Adipocyte (in vitro differentiated cells): ENCODE measurements around the gene STK40.

ENCODE experiments used
- DNase-seq: peaks from one replicate; pipeline ENCODE4 v3.0.0-alpha.2; 2015; ENCODE audit warnings: low read depth
- H3K27me3 ChIP-seq: replicated peaks from 2 replicates; pipeline ENCODE4 v1.7.0; 2013; ENCODE audit warnings: mild to moderate bottlenecking, low read length, moderate library complexity; ENCODE audit not compliant: control insufficient read depth, insufficient read depth
- H3K36me3 ChIP-seq: 2 replicates; pipeline ENCODE4 v1.7.0; 2013; ENCODE audit warnings: low read length, mild to moderate bottlenecking, moderate library complexity; ENCODE audit not compliant: control insufficient read depth, insufficient read depth, severe bottlenecking
- H3K4me1 ChIP-seq: 2 replicates; pipeline ENCODE4 v1.7.0; 2013; ENCODE audit warnings: mild to moderate bottlenecking, low read length, moderate library complexity; ENCODE audit not compliant: control insufficient read depth, insufficient read depth
- H3K4me3 ChIP-seq: 2 replicates; pipeline ENCODE4 v1.7.0; 2013; ENCODE audit warnings: mild to moderate bottlenecking, low read length, moderate library complexity
- H3K9ac ChIP-seq: 2 replicates; pipeline ENCODE4 v1.7.0; 2013; ENCODE audit warnings: mild to moderate bottlenecking, low read length, moderate library complexity
- H3K9me3 ChIP-seq: 2 replicates; pipeline ENCODE4 v1.7.0; 2013; ENCODE audit warnings: mild to moderate bottlenecking, low read length, moderate library complexity; ENCODE audit not compliant: control insufficient read depth

Gene STK40

GRCh38 chr1:36397083-36397377 lies 11.3 kb upstream of the STK40 start:
- Histone ChIP-seq H3K9ac (peak overlapping the region; percentile 97), H3K4me1 (peaks cover 14% of the 10 kb centered on the region), H3K9me3 (no peaks in the 10 kb centered on the region), H3K36me3 (peaks cover 21% of the 10 kb centered on the region), H3K4me3 (peak overlapping the region; percentile 99), H3K27me3 (no peaks in the 10 kb centered on the region)
- DNase-seq, result no peak

GRCh38 chr1:36396359-36396758 lies 10.6 kb upstream of the STK40 start:
- DNase-seq, result no peak
- Histone ChIP-seq H3K9me3 (no peaks in the 10 kb centered on the region), H3K4me1 (peaks cover 14% of the 10 kb centered on the region), H3K9ac (peak overlapping the region; percentile 97), H3K36me3 (peaks cover 27% of the 10 kb centered on the region), H3K4me3 (no peak overlapping the region), H3K27me3 (no peaks in the 10 kb centered on the region)

- DNase-seq, result no peak
- Histone ChIP-seq H3K9me3 (no peaks in the 10 kb centered on the region), H3K4me1 (peaks cover 16% of the 10 kb centered on the region), H3K4me3 (no peak overlapping the region), H3K36me3 (peaks cover 40% of the 10 kb centered on the region), H3K9ac (no peak overlapping the region), H3K27me3 (no peaks in the 10 kb centered on the region)
These were observed 8.0 kb upstream of the STK40 start for GRCh38 chr1:36393686-36394085.

- Histone ChIP-seq H3K36me3 (peaks cover 40% of the 10 kb centered on the region), H3K4me1 (peaks cover 19% of the 10 kb centered on the region), H3K9ac (no peak overlapping the region), H3K4me3 (no peak overlapping the region), H3K27me3 (no peaks in the 10 kb centered on the region), H3K9me3 (no peaks in the 10 kb centered on the region)
- no peak for DNase-seq
These were observed 7.1 kb upstream of the STK40 start for GRCh38 chr1:36392836-36393235.

- Histone ChIP-seq H3K9ac (no peak overlapping the region), H3K36me3 (peaks cover 40% of the 10 kb centered on the region), H3K27me3 (no peaks in the 10 kb centered on the region), H3K4me3 (no peak overlapping the region), H3K4me1 (peaks cover 24% of the 10 kb centered on the region), H3K9me3 (no peaks in the 10 kb centered on the region)
- no peak for DNase-seq
These were observed 5.5 kb upstream of the STK40 start for GRCh38 chr1:36391271-36391670.

GRCh38 chr1:36390411-36390810 lies 4.7 kb upstream of the STK40 start:
- Histone ChIP-seq H3K36me3 (peaks cover 40% of the 10 kb centered on the region), H3K4me3 (no peak overlapping the region), H3K9me3 (no peaks in the 10 kb centered on the region), H3K4me1 (peaks cover 22% of the 10 kb centered on the region), H3K9ac (no peak overlapping the region), H3K27me3 (no peaks in the 10 kb centered on the region)
- DNase-seq, result no peak

GRCh38 chr1:36389999-36390398 lies 4.3 kb upstream of the STK40 start:
- H3K4me3 ChIP-seq, result no peak overlapping the region
- H3K27me3 ChIP-seq, result no peaks in the 10 kb centered on the region
- DNase-seq, result no peak
- peaks cover 40% of the 10 kb centered on the region for H3K36me3 ChIP-seq
- peaks cover 22% of the 10 kb centered on the region for H3K4me1 ChIP-seq
- no peaks in the 10 kb centered on the region for H3K9me3 ChIP-seq
- no peak overlapping the region for H3K9ac ChIP-seq

- no peak for DNase-seq
These were observed 3.5 kb upstream of the STK40 start for GRCh38 chr1:36389261-36389660.

GRCh38 chr1:36387141-36387949 lies 1.6 kb upstream of the STK40 start:
- no peaks in the 10 kb centered on the region for H3K9me3 ChIP-seq
- no peaks in the 10 kb centered on the region for H3K27me3 ChIP-seq
- peak overlapping the region; percentile 81 for H3K4me3 ChIP-seq
- H3K4me1 ChIP-seq, result peaks cover 36% of the 10 kb centered on the region
- H3K9ac ChIP-seq, result peak overlapping the region; percentile 92
- peak; percentile 84 for DNase-seq
- peaks cover 23% of the 10 kb centered on the region for H3K36me3 ChIP-seq

More at GRCh38 chr1:36389261-36389660, 3.5 kb upstream of the STK40 start:
- H3K27me3 ChIP-seq, result no peaks in the 10 kb centered on the region
- peaks cover 26% of the 10 kb centered on the region for H3K4me1 ChIP-seq
- peaks cover 40% of the 10 kb centered on the region for H3K36me3 ChIP-seq
- no peaks in the 10 kb centered on the region for H3K9me3 ChIP-seq
- H3K4me3 ChIP-seq, result no peak overlapping the region
- H3K9ac ChIP-seq, result no peak overlapping the region

- Histone ChIP-seq H3K4me1 (peaks cover 36% of the 10 kb centered on the region), H3K9me3 (no peaks in the 10 kb centered on the region), H3K27me3 (no peaks in the 10 kb centered on the region), H3K9ac (peak overlapping the region; percentile 92), H3K36me3 (peaks cover 15% of the 10 kb centered on the region), H3K4me3 (peak overlapping the region; percentile 81)
- peak; percentile 100 for DNase-seq
These were observed 779 bp upstream of the STK40 start for GRCh38 chr1:36386265-36387140.

- Histone ChIP-seq H3K4me3 (peak overlapping the region; percentile 96), H3K27me3 (no peaks in the 10 kb centered on the region), H3K9me3 (no peaks in the 10 kb centered on the region), H3K9ac (peak overlapping the region; percentile 93), H3K4me1 (peaks cover 38% of the 10 kb centered on the region), H3K36me3 (peaks cover 2% of the 10 kb centered on the region)
- peak; percentile 45 for DNase-seq
These were observed 948 bp downstream of the STK40 start for GRCh38 chr1:36384542-36385409.
